SU-DHL-6 (cell line): ENCODE results near the gene OBSCN.

Experiments used
- EZH2phosphoT487 ChIP-seq: fragments of 200-600 bp; sonication (generic), shearing (Covaris generic); conservative IDR thresholded peaks from 2 replicates; pipeline ENCODE4 v1.6.1; 2018; ENCODE audit warnings: mild to moderate bottlenecking, antibody characterized with exemption, low read length, moderate library complexity, mixed read lengths
- TF ChIP-seq, protein P1 (sequence below): fragments of 200-600 bp; sonication (generic); IDR thresholded peaks from one replicate; pipeline ENCODE4 v1.5.1; 2017; ENCODE audit warnings: antibody characterized with exemption, mild to moderate bottlenecking, low read length, moderate library complexity; ENCODE audit not compliant: insufficient read depth, poor library complexity, severe bottlenecking

DNA sequence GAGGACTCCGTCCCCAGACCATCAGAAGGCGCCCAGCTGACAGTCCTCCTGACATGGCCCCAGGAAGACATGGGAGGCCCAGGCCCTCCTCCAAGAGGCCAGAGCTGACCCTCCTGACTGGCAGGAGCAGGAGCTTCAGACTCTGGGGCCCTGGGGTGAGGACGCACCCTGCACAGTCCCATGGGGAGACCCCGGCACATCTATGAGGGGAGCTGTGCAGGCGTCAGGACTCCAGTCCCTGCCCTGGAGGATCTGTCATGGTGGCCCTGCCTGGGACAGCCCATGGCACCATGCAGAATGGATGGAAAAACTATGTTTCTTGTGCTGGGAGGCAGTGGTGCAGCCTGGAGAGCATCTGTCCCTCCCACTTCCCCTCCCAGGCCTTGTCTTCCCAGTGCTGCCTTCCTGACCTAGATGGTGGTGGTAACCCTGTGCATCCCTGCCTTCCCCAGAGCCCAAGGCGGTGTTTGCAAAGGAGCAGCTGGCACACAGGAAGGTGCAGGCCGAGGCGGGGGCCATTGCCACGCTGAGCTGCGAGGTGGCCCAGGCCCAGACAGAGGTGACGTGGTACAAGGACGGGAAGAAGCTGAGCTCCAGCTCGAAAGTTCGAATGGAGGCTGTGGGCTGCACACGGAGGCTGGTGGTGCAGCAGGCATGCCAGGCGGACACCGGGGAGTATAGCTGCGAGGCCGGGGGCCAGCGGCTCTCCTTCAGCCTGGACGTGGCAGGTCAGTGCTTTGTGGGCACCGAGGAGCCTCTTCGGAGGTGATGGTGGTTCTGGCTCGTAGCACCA is 41.9 kb downstream of the OBSCN start:
- TF ChIP-seq, protein P1, sequence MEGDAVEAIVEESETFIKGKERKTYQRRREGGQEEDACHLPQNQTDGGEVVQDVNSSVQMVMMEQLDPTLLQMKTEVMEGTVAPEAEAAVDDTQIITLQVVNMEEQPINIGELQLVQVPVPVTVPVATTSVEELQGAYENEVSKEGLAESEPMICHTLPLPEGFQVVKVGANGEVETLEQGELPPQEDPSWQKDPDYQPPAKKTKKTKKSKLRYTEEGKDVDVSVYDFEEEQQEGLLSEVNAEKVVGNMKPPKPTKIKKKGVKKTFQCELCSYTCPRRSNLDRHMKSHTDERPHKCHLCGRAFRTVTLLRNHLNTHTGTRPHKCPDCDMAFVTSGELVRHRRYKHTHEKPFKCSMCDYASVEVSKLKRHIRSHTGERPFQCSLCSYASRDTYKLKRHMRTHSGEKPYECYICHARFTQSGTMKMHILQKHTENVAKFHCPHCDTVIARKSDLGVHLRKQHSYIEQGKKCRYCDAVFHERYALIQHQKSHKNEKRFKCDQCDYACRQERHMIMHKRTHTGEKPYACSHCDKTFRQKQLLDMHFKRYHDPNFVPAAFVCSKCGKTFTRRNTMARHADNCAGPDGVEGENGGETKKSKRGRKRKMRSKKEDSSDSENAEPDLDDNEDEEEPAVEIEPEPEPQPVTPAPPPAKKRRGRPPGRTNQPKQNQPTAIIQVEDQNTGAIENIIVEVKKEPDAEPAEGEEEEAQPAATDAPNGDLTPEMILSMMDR, result no peak
- TF ChIP-seq EZH2phosphoT487, result no peak
